Daoy (cell line): ENCODE data around the gene LAT. TPM values are rescaled to one million over a fixed set of nuclear protein-coding genes. Genes with fewer than 3 reads are reported as not detected.

Source experiments
- total RNA-seq: library from RNA; depleted of rRNA; stranded (reverse); fragments of >200 nt; shearing (Covaris generic); gene quantifications from 2 replicates; pipeline ENCODE4 v1.2.3, GENCODE V29; 2014; rRNA removed

LAT gene
- total RNA-seq, 1 experiment from 2014 or later = 8.6 TPM

Other genes with a start within 250 kb of the LAT start
- gene NPIPB9, start 233.3 kb upstream of the LAT start, total RNA-seq = not detected in 2 replicates
- gene ATXN2L, start 162.1 kb upstream of the LAT start, total RNA-seq = 25.4 and 30.5 TPM in 2 replicates
- gene TUFM, start 138.7 kb upstream of the LAT start, total RNA-seq = 157 and 180 TPM in 2 replicates
- 10.7 and 19.4 TPM in 2 replicates for gene SH2B1, start 121.2 kb upstream of the LAT start, total RNA-seq
- gene ATP2A1, start 106.6 kb upstream of the LAT start, total RNA-seq = 0.48 TPM in 1 of 2 replicates, not detected in the other
- 30.2 and 54.1 TPM in 2 replicates for gene RABEP2, start 59.8 kb upstream of the LAT start, total RNA-seq
- not detected in 2 replicates for gene CD19, start 53.1 kb upstream of the LAT start, total RNA-seq
- gene NFATC2IP, start 34.1 kb upstream of the LAT start, total RNA-seq = 19.7 and 31.7 TPM in 2 replicates
- gene SPNS1, start 10.3 kb upstream of the LAT start, total RNA-seq = 22.8 and 31.8 TPM in 2 replicates